WTC11 (cell line): Measurements from ENCODE around the gene GPLD1. TPM values are rescaled to one million over a fixed set of nuclear protein-coding genes. Genes with fewer than 3 reads are reported as not detected.
"Not testable (repeated sequence)": the region's sequence is repeated elsewhere in the genome, so short reads cannot be mapped to it uniquely, and the experiment has no call there.

ENCODE experiments used
- ATAC-seq: fragments of 200-7000 bp; cut with Tn5 transposase; 2 replicates; pipeline ENCODE4 v1.10.0; 2021; ENCODE audit warnings: mild to moderate bottlenecking, moderate library complexity
- CTCF ChIA-PET: fragments of 300-600 bp; sonication (Branson Sonifier 250); formaldehyde crosslinking; loops from one replicate; lab custom pipeline; 2021; ENCODE audit warnings: antibody characterized with exemption; lab: Charles Lee
- POLR2A ChIA-PET: fragments of 350-600 bp; sonication (Branson Sonifier 250); formaldehyde crosslinking; loops from one replicate; lab custom pipeline; 2021; ENCODE audit warnings: antibody characterized with exemption; lab: Charles Lee
- DNase-seq: peaks from one replicate; pipeline ENCODE4 v3.0.0; 2021; ENCODE audit warnings: low spot score
- H3K27ac Mint-ChIP-seq: 2 replicates; pipeline ENCODE4 v1.8.0; 2021; ENCODE audit warnings: mixed read lengths
- H3K27me3 Mint-ChIP-seq: 2 replicates; pipeline ENCODE4 v1.8.0; 2021; ENCODE audit warnings: low read depth, mild to moderate bottlenecking, moderate library complexity, mixed read lengths
- H3K36me3 Mint-ChIP-seq: 2 replicates; pipeline ENCODE4 v1.8.0; 2021; ENCODE audit warnings: mixed read lengths
- H3K4me1 Mint-ChIP-seq: 2 replicates; pipeline ENCODE4 v1.8.0; 2022; ENCODE audit warnings: mixed read lengths
- H3K4me3 Mint-ChIP-seq: 2 replicates; pipeline ENCODE4 v1.8.0; 2021; ENCODE audit warnings: mild to moderate bottlenecking, moderate library complexity, mixed read lengths
- H3K9me3 Mint-ChIP-seq: 2 replicates; pipeline ENCODE4 v1.8.0; 2021; ENCODE audit warnings: mixed read lengths
- CDX4 ChIP-seq: fragments of 250-450 bp; sonication (Bioruptor Pico); IDR thresholded peaks from 2 replicates; pipeline ENCODE4 v1.9.0; 2021; ENCODE audit warnings: moderate library complexity, mild to moderate bottlenecking, inconsistent platforms, borderline replicate concordance
- CREM ChIP-seq: sonication (generic); formaldehyde crosslinking; IDR thresholded peaks from 2 replicates; pipeline ENCODE4 v1.8.1; 2022; ENCODE audit warnings: mild to moderate bottlenecking, missing genetic modification reagents, moderate library complexity
- FOXJ3 ChIP-seq: sonication (generic); formaldehyde crosslinking; IDR thresholded peaks from 2 replicates; pipeline ENCODE4 v1.9.0; 2021; ENCODE audit warnings: missing genetic modification reagents, mild to moderate bottlenecking, borderline replicate concordance
- FOXK1 ChIP-seq: sonication (generic); formaldehyde crosslinking; IDR thresholded peaks from 2 replicates; pipeline ENCODE4 v1.8.0; 2022; ENCODE audit warnings: mild to moderate bottlenecking, moderate library complexity, missing genetic modification reagents
- JUN ChIP-seq: sonication (generic); formaldehyde crosslinking; IDR thresholded peaks from 2 replicates; pipeline ENCODE4 v1.8.0; 2023; ENCODE audit warnings: mild to moderate bottlenecking, missing genetic modification reagents
- NR2C2 ChIP-seq: sonication (generic); formaldehyde crosslinking; IDR thresholded peaks from 2 replicates; pipeline ENCODE4 v1.8.0; 2022; ENCODE audit warnings: mild to moderate bottlenecking, missing genetic modification reagents
- NR3C1 ChIP-seq: sonication (generic); formaldehyde crosslinking; conservative IDR thresholded peaks from 2 replicates; pipeline ENCODE4 v1.8.1; 2023; ENCODE audit warnings: low read depth, mild to moderate bottlenecking, missing genetic modification reagents
- OVOL2 ChIP-seq: fragments of 250-450 bp; sonication (Bioruptor Pico); IDR thresholded peaks from 2 replicates; pipeline ENCODE4 v1.9.0; 2021; ENCODE audit warnings: mild to moderate bottlenecking, borderline replicate concordance
- STAT6 ChIP-seq: sonication (generic); formaldehyde crosslinking; conservative IDR thresholded peaks from 2 replicates; pipeline ENCODE4 v1.8.1; 2023; ENCODE audit warnings: mild to moderate bottlenecking, low read depth, missing genetic modification reagents, moderate library complexity
- ZNF317 ChIP-seq: sonication (generic); formaldehyde crosslinking; IDR thresholded peaks from 2 replicates; pipeline ENCODE4 v1.8.1; 2023; ENCODE audit warnings: low read depth, mild to moderate bottlenecking, moderate library complexity, missing genetic modification reagents, borderline replicate concordance
- ZNF416 ChIP-seq: fragments of 250-450 bp; sonication (Bioruptor Pico); IDR thresholded peaks from 2 replicates; pipeline ENCODE4 v1.9.0; 2021; ENCODE audit warnings: mild to moderate bottlenecking, inconsistent platforms
- total RNA-seq: library from RNA; stranded (reverse); gene quantifications from 3 replicates; pipeline ENCODE4 v1.2.3, GENCODE V29; 2021
- TF ChIP-seq, protein P1 (sequence below): sonication (generic); formaldehyde crosslinking; IDR thresholded peaks from 2 replicates; pipeline ENCODE4 v1.8.0; 2022; ENCODE audit warnings: mild to moderate bottlenecking, missing genetic modification reagents
- TF ChIP-seq, protein P2 (sequence below): sonication (generic); formaldehyde crosslinking; IDR thresholded peaks from 2 replicates; pipeline ENCODE4 v1.8.0; 2022; ENCODE audit warnings: mild to moderate bottlenecking, missing genetic modification reagents

The GPLD1 gene
- total RNA-seq, 1 experiment from 2014 or later: 8.4 TPM

GRCh38 chr6:24414531-24414930 is 74.8 kb downstream of the GPLD1 start:
- DNase-seq, ATAC-seq, H3K4me1 Mint-ChIP-seq, H3K27me3 Mint-ChIP-seq, H3K27ac Mint-ChIP-seq, CTCF ChIA-PET, H3K9me3 Mint-ChIP-seq, H3K4me3 Mint-ChIP-seq, POLR2A ChIA-PET: not testable (repeated sequence)
- H3K36me3 Mint-ChIP-seq: peaks cover 73% of the 10 kb centered on the region

GRCh38 chr6:24412294-24412693 is 77.1 kb downstream of the GPLD1 start:
- no peaks in the 10 kb centered on the region for H3K9me3 Mint-ChIP-seq
- H3K4me3 Mint-ChIP-seq: no peak overlapping the region
- ATAC-seq: no peak
- TF ChIP-seq CDX4 (CRISPR knock-in tag) (no peak), JUN (no peak)
- DNase-seq: no peak
- ChIA-PET CTCF (no interaction called here), POLR2A (no interaction called here)
- peaks cover 76% of the 10 kb centered on the region for H3K36me3 Mint-ChIP-seq
- H3K27ac Mint-ChIP-seq: no peak overlapping the region
- no peaks in the 10 kb centered on the region for H3K4me1 Mint-ChIP-seq
- H3K27me3 Mint-ChIP-seq: no peaks in the 10 kb centered on the region

GRCh38 chr6:24410622-24411021 is 78.8 kb downstream of the GPLD1 start:
- no peaks in the 10 kb centered on the region; the same call in 1 of the 2 replicates for H3K4me1 Mint-ChIP-seq
- no peaks in the 10 kb centered on the region for H3K27me3 Mint-ChIP-seq
- peak overlapping the region; percentile 60; the same call in 1 of the 2 replicates for H3K27ac Mint-ChIP-seq
- ChIA-PET CTCF (interaction anchor here (1.2 kb wide), 1 partner anchor 110 kb away, joined by 3 read pairs; no protein-coding TSS in a partner anchor), POLR2A (no interaction called here)
- DNase-seq: no peak
- no peak for ATAC-seq
- H3K9me3 Mint-ChIP-seq: no peaks in the 10 kb centered on the region
- no peak overlapping the region for H3K4me3 Mint-ChIP-seq
- TF ChIP-seq OVOL2 (no peak), NR2C2 (CRISPR knock-in tag) (no peak), CREM (CRISPR knock-in tag) (no peak), NR3C1 (no peak)
- H3K36me3 Mint-ChIP-seq: peaks cover 65% of the 10 kb centered on the region

GRCh38 chr6:24408719-24409410 is 80.5 kb downstream of the GPLD1 start:
- TF ChIP-seq CDX4 (CRISPR knock-in tag) (no peak), FOXJ3 (CRISPR knock-in tag) (no peak), STAT6 (CRISPR knock-in tag) (no peak), ZNF416 (CRISPR knock-in tag) (no peak), ZNF317 (no peak), FOXK1 (no peak)
- TF ChIP-seq, protein P1, sequence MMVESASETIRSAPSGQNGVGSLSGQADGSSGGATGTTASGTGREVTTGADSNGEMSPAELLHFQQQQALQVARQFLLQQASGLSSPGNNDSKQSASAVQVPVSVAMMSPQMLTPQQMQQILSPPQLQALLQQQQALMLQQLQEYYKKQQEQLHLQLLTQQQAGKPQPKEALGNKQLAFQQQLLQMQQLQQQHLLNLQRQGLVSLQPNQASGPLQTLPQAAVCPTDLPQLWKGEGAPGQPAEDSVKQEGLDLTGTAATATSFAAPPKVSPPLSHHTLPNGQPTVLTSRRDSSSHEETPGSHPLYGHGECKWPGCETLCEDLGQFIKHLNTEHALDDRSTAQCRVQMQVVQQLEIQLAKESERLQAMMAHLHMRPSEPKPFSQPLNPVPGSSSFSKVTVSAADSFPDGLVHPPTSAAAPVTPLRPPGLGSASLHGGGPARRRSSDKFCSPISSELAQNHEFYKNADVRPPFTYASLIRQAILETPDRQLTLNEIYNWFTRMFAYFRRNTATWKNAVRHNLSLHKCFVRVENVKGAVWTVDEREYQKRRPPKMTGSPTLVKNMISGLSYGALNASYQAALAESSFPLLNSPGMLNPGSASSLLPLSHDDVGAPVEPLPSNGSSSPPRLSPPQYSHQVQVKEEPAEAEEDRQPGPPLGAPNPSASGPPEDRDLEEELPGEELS (CRISPR knock-in tag): no peak
- TF ChIP-seq, protein P2, sequence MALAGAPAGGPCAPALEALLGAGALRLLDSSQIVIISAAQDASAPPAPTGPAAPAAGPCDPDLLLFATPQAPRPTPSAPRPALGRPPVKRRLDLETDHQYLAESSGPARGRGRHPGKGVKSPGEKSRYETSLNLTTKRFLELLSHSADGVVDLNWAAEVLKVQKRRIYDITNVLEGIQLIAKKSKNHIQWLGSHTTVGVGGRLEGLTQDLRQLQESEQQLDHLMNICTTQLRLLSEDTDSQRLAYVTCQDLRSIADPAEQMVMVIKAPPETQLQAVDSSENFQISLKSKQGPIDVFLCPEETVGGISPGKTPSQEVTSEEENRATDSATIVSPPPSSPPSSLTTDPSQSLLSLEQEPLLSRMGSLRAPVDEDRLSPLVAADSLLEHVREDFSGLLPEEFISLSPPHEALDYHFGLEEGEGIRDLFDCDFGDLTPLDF (CRISPR knock-in tag): no peak
- peaks cover 62% of the 10 kb centered on the region for H3K36me3 Mint-ChIP-seq
- ChIA-PET CTCF (no interaction called here), POLR2A (no interaction called here)
- no peaks in the 10 kb centered on the region for H3K27me3 Mint-ChIP-seq
- DNase-seq (no peak), ATAC-seq (no peak)
- no peaks in the 10 kb centered on the region for H3K9me3 Mint-ChIP-seq
- no peak overlapping the region for H3K4me3 Mint-ChIP-seq
- H3K4me1 Mint-ChIP-seq: peaks cover 14% of the 10 kb centered on the region
- peak overlapping the region; percentile 41; the same call in 1 of the 2 replicates for H3K27ac Mint-ChIP-seq
